Measurements from ENCODE around the gene SDF2L1. TPM values are rescaled to one million over a fixed set of nuclear protein-coding genes. Genes with fewer than 3 reads are reported as not detected.
A peak's percentile ranks its signal among the peaks of the same experiment; 100 is the strongest.

Gene SDF2L1
- total and polyA plus RNA-seq, 9 of the 15 experiments (the other 6 are each of a cell fraction or from before 2014, with no cell fraction given) = 15.1 to 989 (median 124) TPM

- TF ChIP-seq SMARCC2 (IDR thresholded peaks at IDR 0.05; ENCODE audit: low read depth) (no peak), ZBTB43 (CRISPR knock-in tag; IDR thresholded peaks at IDR 0.05) (no peak), ZNF707 (CRISPR knock-in tag; conservative IDR thresholded peaks at IDR 0.05) (peak; percentile 53; the same call in 1 of the 2 replicates), ZNF699 (CRISPR knock-in tag; IDR thresholded peaks at IDR 0.05; ENCODE audit: insufficient replicate concordance) (no peak), ZNF561 (CRISPR knock-in tag; conservative IDR thresholded peaks at IDR 0.05) (0 out of 2 replicates have a peak, but pooled peaks have one; percentile 6), ZBTB11 (CRISPR knock-in tag; IDR thresholded peaks at IDR 0.05) (peak in 1 of 3 experiments; percentile 36; a peak in 1 of 6 replicates), ZSCAN29 (IDR thresholded peaks at IDR 0.05) (no peak), PCBP2 (IDR thresholded peaks at IDR 0.05; ENCODE audit: low read depth, low read length, poor library complexity, severe bottlenecking) (no peak), E2F3 (CRISPR knock-in tag; IDR thresholded peaks at IDR 0.05) (peak; percentile 51; the same call in 1 of the 2 replicates), TCF7 (IDR thresholded peaks at IDR 0.05; ENCODE audit: borderline replicate concordance) (no peak), FOXA3 (CRISPR knock-in tag; conservative IDR thresholded peaks at IDR 0.05 in 1 of 2, IDR thresholded peaks at IDR 0.05 in 1 of 2) (0 out of 4 replicates have a peak, but pooled peaks of 1 of the 2 experiments have one; percentile 15), MED1 (CRISPR knock-in tag; IDR thresholded peaks at IDR 0.05; ENCODE audit: borderline replicate concordance) (peak; percentile 93; the same call in 1 of the 2 replicates), ZBTB17 (CRISPR knock-in tag; IDR thresholded peaks at IDR 0.05) (0 out of 2 replicates have a peak, but pooled peaks have one; percentile 65), RBM14 (IDR thresholded peaks at IDR 0.05; ENCODE audit: borderline replicate concordance, insufficient read depth, low read depth, low read length) (0 out of 2 replicates have a peak, but pooled peaks have one; percentile 14), TCF7L2 (IDR thresholded peaks at IDR 0.05; ENCODE audit: low read depth, low read length) (no peak), HNRNPLL (IDR thresholded peaks at IDR 0.05; ENCODE audit: low read depth, low read length, poor library complexity, severe bottlenecking) (no peak), RBM25 (IDR thresholded peaks at IDR 0.05; ENCODE audit: low read depth, low read length, severe bottlenecking) (no peak)
- TF ChIP-seq, protein P1, sequence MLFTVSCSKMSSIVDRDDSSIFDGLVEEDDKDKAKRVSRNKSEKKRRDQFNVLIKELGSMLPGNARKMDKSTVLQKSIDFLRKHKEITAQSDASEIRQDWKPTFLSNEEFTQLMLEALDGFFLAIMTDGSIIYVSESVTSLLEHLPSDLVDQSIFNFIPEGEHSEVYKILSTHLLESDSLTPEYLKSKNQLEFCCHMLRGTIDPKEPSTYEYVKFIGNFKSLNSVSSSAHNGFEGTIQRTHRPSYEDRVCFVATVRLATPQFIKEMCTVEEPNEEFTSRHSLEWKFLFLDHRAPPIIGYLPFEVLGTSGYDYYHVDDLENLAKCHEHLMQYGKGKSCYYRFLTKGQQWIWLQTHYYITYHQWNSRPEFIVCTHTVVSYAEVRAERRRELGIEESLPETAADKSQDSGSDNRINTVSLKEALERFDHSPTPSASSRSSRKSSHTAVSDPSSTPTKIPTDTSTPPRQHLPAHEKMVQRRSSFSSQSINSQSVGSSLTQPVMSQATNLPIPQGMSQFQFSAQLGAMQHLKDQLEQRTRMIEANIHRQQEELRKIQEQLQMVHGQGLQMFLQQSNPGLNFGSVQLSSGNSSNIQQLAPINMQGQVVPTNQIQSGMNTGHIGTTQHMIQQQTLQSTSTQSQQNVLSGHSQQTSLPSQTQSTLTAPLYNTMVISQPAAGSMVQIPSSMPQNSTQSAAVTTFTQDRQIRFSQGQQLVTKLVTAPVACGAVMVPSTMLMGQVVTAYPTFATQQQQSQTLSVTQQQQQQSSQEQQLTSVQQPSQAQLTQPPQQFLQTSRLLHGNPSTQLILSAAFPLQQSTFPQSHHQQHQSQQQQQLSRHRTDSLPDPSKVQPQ (CRISPR knock-in tag; IDR thresholded peaks at IDR 0.05; ENCODE audit: borderline replicate concordance) = no peak
These were observed 45.7 kb downstream of the SDF2L1 start (continued) for GRCh38 chr22:21687685-21688259.
